GM18951 (cell line): ENCODE measurements around the gene ARSG.

Experiments
- POLR2A ChIP-seq: IDR thresholded peaks from 4 replicates; pipeline ENCODE4 v1.6.1; 2011; ENCODE audit warnings: mild to moderate bottlenecking; ENCODE audit not compliant: insufficient read length, insufficient read depth; ENCODE audit errors: extremely low read depth
- in situ Hi-C: fragments of 300-500 bp; cut with MboI; formaldehyde crosslinking; loops from one replicate; pipeline ENCODE4 v1.12.0; 2022; ENCODE audit warnings: low sequenced_read_pairs, mixed read lengths, inconsistent platforms; ENCODE audit not compliant: unreplicated experiment

ARSG gene

GRCh38 chr17:68435361-68435760 lies 144.1 kb downstream of the ARSG start:
- no peak for TF ChIP-seq POLR2A
- in situ Hi-C loops: loop anchor here (10.0 kb wide), 1 partner anchor 171 kb away; no protein-coding TSS in a partner anchor

GRCh38 chr17:68435876-68436842 lies 144.9 kb downstream of the ARSG start:
- in situ Hi-C loops: loop anchor here (10.0 kb wide), 1 partner anchor 171 kb away; no protein-coding TSS in a partner anchor
- no peak for TF ChIP-seq POLR2A

GRCh38 chr17:68437979-68438822 lies 146.9 kb downstream of the ARSG start:
- TF ChIP-seq POLR2A: peak; percentile 33
- in situ Hi-C loops: loop anchor here (10.0 kb wide), 1 partner anchor 173 kb away; no protein-coding TSS in a partner anchor

GRCh38 chr17:68439656-68440290 lies 148.5 kb downstream of the ARSG start:
- TF ChIP-seq POLR2A: no peak
- in situ Hi-C loops: loop anchor here (10.0 kb wide), 1 partner anchor 175 kb away; no protein-coding TSS in a partner anchor

GRCh38 chr17:68440526-68440925 lies 149.2 kb downstream of the ARSG start:
- in situ Hi-C loops: no loop called here
- TF ChIP-seq POLR2A: no peak

- in situ Hi-C loops: no loop called here
- TF ChIP-seq POLR2A: no peak
Observed at GRCh38 chr17:68441070-68441770, 149.9 kb downstream of the ARSG start.

- in situ Hi-C loops: no loop called here
- TF ChIP-seq POLR2A: no peak
Observed at GRCh38 chr17:68443972-68444464, 152.7 kb downstream of the ARSG start.

GRCh38 chr17:68445671-68446070 lies 154.4 kb downstream of the ARSG start:
- TF ChIP-seq POLR2A: no peak
- in situ Hi-C loops: no loop called here

GRCh38 chr17:68446626-68447041 lies 155.3 kb downstream of the ARSG start:
- in situ Hi-C loops: no loop called here

GRCh38 chr17:68449021-68449739 lies 157.9 kb downstream of the ARSG start:
- in situ Hi-C loops: no loop called here

More at GRCh38 chr17:68446626-68447041, 155.3 kb downstream of the ARSG start:
- no peak for TF ChIP-seq POLR2A

GRCh38 chr17:68450391-68450790 lies 159.1 kb downstream of the ARSG start:
- in situ Hi-C loops: no loop called here

More at GRCh38 chr17:68449021-68449739, 157.9 kb downstream of the ARSG start:
- TF ChIP-seq POLR2A: no peak

GRCh38 chr17:68450801-68451200 lies 159.5 kb downstream of the ARSG start:
- in situ Hi-C loops: no loop called here
- no peak for TF ChIP-seq POLR2A

More at GRCh38 chr17:68450391-68450790, 159.1 kb downstream of the ARSG start:
- TF ChIP-seq POLR2A: no peak
